Cardiac muscle cell (in vitro differentiated cells and primary cell): ENCODE data around the gene DLEC1. TPM values are rescaled to one million over a fixed set of nuclear protein-coding genes. Genes with fewer than 3 reads are reported as not detected.

ENCODE experiments used
- DNase-seq, 2 donors: peaks; one replicate each; pipeline versions ENCODE4 v3.0.0 to v3.0.0-alpha.2; 2010 to 2017; ENCODE audit warnings: low read depth in 1 of 2, low spot score in 1 of 2
- H3K27ac ChIP-seq: fragments of 200-600 bp; sonication (generic); 2 replicates; pipeline ENCODE4 v1.5.1; 2016
- H3K27me3 ChIP-seq: fragments of 200-600 bp; sonication (generic); 2 replicates; pipeline ENCODE4 v1.6.0; 2016; ENCODE audit warnings: control low read depth
- H3K36me3 ChIP-seq: fragments of 200-600 bp; sonication (generic); 2 replicates; pipeline ENCODE4 v1.5.1; 2016; ENCODE audit warnings: control low read depth
- H3K4me1 ChIP-seq: fragments of 200-600 bp; sonication (generic); 2 replicates; pipeline ENCODE4 v1.8.1; 2017; ENCODE audit warnings: low read depth, mild to moderate bottlenecking, mixed run types
- H3K4me3 ChIP-seq: fragments of 200-600 bp; sonication (generic); 2 replicates; pipeline ENCODE4 v1.5.1; 2016; ENCODE audit warnings: mild to moderate bottlenecking
- H3K9me3 ChIP-seq: fragments of 200-600 bp; sonication (generic); 2 replicates; pipeline ENCODE4 v1.5.1; 2017; ENCODE audit warnings: low read depth, mild to moderate bottlenecking, control low read depth
- polyA plus RNA-seq: library from polyadenylated mRNA; unstranded; fragments of >200 nt; fragmentation: Nextera tagmentation; extraction: Ambion mirVana; gene quantifications from 2 replicates; pipeline ENCODE4 v1.2.1, GENCODE V29; 2016
- total RNA-seq: library from RNA; depleted of rRNA; stranded (reverse); fragments of >200 nt; gene quantifications from 2 replicates; pipeline ENCODE4 v1.2.3, GENCODE V29; 2016
- TF ChIP-seq, protein P1 (sequence below): IDR thresholded peaks from 2 replicates; pipeline ENCODE4 v1.5.1; 2012; ENCODE audit warnings: low read depth, mild to moderate bottlenecking, low read length

The DLEC1 gene
- total and polyA plus RNA-seq, 2 experiments from 2014 or later, result 0.15 TPM; not detected in 1

DNA sequence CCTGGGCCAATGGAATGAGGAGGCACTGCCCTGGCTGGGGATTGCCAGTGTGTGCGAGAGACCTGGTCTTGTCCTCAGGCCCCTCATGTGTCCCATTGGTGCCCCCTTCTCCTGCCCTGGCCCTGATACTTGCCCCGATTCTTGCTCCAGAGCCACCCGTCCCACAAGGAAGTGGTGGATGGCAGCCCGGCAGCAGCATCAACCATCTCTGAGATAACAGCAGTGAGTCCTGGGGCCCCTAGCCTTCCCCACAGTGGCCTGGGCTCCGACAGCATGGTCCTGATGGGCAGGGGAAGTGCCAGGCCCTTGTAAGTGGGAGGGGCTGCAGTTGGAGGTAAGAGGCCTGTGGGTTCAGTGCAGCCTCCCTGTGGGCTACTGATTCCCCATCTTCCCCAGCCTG is 33.0 kb upstream of the DLEC1 start:
- Histone ChIP-seq H3K4me3 (no peak overlapping the region), H3K4me1 (no peaks in the 10 kb centered on the region), H3K36me3 (no peaks in the 10 kb centered on the region), H3K27ac (no peak overlapping the region), H3K27me3 (no peaks in the 10 kb centered on the region), H3K9me3 (no peaks in the 10 kb centered on the region)
- TF ChIP-seq, protein P1, sequence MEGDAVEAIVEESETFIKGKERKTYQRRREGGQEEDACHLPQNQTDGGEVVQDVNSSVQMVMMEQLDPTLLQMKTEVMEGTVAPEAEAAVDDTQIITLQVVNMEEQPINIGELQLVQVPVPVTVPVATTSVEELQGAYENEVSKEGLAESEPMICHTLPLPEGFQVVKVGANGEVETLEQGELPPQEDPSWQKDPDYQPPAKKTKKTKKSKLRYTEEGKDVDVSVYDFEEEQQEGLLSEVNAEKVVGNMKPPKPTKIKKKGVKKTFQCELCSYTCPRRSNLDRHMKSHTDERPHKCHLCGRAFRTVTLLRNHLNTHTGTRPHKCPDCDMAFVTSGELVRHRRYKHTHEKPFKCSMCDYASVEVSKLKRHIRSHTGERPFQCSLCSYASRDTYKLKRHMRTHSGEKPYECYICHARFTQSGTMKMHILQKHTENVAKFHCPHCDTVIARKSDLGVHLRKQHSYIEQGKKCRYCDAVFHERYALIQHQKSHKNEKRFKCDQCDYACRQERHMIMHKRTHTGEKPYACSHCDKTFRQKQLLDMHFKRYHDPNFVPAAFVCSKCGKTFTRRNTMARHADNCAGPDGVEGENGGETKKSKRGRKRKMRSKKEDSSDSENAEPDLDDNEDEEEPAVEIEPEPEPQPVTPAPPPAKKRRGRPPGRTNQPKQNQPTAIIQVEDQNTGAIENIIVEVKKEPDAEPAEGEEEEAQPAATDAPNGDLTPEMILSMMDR, result no peak
- no peak for DNase-seq

DNA sequence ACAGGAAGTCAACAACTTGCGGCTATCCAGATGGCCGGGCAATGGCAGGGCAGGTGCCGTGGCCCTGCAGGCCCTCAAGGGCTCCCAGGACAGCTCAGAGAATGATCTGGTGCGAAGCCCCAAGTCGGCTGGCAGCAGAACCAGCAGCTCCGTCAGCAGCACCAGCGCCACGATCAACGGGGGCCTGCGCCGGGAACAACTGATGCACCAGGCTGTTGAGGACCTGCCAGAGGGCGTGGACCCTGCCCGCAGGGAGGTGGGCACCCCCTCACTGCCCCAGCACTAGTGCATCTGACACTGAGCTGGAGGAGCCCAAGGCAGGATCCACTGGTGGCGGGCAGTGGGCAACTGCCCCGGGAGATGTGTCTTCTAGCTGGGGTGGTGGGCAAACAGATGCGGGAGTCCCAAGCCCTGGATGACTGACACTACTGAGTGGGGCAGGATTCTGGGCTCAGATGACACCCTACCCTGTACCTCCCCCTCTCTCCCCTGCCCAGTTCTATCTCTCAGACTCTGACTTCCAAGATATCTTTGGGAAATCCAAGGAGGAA is 32.5 kb upstream of the DLEC1 start:
- H3K27me3 ChIP-seq, result no peaks in the 10 kb centered on the region
- no peaks in the 10 kb centered on the region for H3K4me1 ChIP-seq
- no peak overlapping the region for H3K27ac ChIP-seq
- no peaks in the 10 kb centered on the region for H3K9me3 ChIP-seq
- DNase-seq, result no peak
- H3K36me3 ChIP-seq, result no peaks in the 10 kb centered on the region
- no peak overlapping the region for H3K4me3 ChIP-seq
- TF ChIP-seq, protein P1, result no peak

DNA sequence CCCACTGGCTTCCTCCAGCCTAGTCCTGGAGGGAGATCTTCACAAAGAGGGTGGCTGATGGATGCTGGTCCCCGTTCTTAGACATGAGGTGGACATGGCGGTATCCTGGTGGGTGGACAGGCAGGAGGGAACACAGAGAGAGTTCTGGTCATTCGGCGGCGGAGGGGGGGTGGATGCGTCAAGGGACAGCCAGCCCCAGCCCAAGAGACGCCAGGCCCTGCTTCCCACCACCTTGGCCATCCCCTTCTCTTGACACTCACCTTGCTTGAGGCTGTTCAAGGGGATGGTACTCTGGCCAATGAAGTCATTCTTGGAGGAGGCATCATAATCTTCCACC is 31.3 kb upstream of the DLEC1 start:
- H3K27ac ChIP-seq, result no peak overlapping the region
- H3K36me3 ChIP-seq, result no peaks in the 10 kb centered on the region
- no peak for DNase-seq
- H3K9me3 ChIP-seq, result no peaks in the 10 kb centered on the region
- no peaks in the 10 kb centered on the region for H3K27me3 ChIP-seq
- H3K4me1 ChIP-seq, result no peaks in the 10 kb centered on the region
- TF ChIP-seq, protein P1, result no peak
- H3K4me3 ChIP-seq, result no peak overlapping the region

DNA sequence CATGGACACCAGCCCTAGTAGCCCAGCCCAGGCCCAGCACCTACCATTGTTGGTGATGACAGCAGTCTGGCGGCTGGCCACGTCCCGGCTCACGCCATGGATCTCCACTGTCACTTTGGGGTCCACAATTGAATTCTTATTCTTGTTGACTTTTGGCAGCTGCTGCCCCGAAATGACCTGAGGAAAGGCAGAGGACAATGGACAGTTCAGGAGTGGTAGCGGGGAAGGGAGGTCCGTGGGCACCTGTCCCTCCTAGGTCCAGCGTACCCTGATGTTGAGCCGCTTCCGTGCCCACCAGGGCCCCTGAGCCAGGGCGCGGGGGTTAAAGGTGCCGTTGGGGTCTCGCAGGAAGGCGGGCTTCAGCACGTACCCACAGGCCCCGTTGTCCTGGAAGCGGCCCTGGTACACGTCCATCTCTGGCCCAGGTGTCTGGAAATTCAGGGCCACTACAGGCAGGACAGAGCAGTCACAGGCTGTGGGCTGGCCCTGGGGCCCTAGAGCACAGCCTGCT is 30.8 kb upstream of the DLEC1 start:
- no peaks in the 10 kb centered on the region for H3K4me1 ChIP-seq
- H3K27ac ChIP-seq, result no peak overlapping the region
- TF ChIP-seq, protein P1, result no peak
- H3K27me3 ChIP-seq, result no peaks in the 10 kb centered on the region
- H3K9me3 ChIP-seq, result no peaks in the 10 kb centered on the region
- no peaks in the 10 kb centered on the region for H3K36me3 ChIP-seq
- no peak for DNase-seq
- no peak overlapping the region for H3K4me3 ChIP-seq

DNA sequence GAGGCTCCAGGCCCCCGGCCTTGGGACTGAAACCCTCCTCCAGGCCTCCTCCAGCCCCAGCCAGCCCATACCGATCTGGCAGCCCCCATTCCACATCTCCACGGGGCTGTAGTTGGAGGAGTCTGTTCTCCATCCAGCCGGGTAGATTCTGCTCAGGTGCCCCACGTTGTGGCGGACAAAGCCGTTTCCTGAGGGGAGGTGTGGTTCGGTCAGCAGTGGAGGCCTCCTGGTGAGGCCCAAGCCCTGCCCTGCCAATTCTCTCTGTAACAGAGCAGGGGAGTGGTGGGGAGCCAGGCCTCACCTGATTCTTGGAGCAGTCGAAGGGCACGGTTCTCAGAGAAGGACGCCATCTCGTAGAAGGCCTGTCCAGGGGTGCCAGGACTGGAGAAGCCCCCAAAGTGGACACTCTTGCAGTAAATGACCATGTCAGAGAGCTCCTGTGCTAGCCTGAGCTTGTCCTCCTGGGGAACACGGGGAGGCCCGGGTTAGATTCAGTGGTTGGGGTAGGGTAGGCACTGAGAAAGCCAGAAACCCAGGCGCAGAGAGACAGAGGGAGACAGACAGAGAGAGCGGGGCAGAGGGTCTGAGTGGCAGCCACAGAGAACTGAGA is 29.9 kb upstream of the DLEC1 start:
- H3K27me3 ChIP-seq, result no peaks in the 10 kb centered on the region
- no peaks in the 10 kb centered on the region for H3K4me1 ChIP-seq
- H3K36me3 ChIP-seq, result no peaks in the 10 kb centered on the region
- no peak overlapping the region for H3K4me3 ChIP-seq
- TF ChIP-seq, protein P1, result no peak
- no peak overlapping the region for H3K27ac ChIP-seq
- H3K9me3 ChIP-seq, result no peaks in the 10 kb centered on the region
- DNase-seq, result no peak
